GM15510 (cell line): ENCODE data around the gene C7.

Source experiments
- POLR2A ChIP-seq: IDR thresholded peaks from 3 replicates; pipeline ENCODE4 v1.6.1; 2011; ENCODE audit warnings: borderline replicate concordance; ENCODE audit not compliant: insufficient read length; ENCODE audit errors: extremely low read depth

The C7 gene

DNA sequence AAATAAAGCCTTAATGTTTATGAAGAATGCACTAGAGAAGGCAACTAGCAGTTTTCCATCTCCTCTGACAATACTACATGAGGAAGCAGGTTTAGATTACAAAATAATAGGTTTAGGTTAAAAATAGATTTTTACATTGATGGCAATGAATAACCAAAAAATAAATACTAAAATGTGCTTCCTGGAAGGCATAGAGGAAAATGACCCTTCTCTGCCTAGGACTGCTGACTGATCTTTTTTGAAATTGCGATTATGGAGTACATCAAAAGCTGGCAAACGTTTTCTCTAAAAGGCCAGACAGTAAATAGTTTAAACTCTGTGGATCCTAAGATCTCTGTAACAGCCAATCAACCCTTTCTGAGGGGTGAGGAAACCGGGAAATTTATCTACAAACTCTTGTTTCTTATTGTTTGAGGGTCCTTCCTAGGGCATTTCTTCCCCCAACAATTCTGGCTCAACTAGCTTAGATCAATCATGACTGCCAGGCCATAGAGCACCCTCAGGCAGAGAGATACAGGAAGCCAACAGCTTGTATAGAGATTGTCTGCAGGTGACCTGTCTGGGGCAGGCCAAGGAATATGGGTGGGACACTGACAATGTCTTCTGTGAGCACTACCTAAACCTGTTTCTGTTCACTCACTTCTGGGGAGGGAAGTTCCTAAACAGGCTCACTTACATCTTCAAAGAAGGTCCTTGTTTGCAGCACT is 94.5 kb downstream of the C7 start:
- no peak for TF ChIP-seq POLR2A

DNA sequence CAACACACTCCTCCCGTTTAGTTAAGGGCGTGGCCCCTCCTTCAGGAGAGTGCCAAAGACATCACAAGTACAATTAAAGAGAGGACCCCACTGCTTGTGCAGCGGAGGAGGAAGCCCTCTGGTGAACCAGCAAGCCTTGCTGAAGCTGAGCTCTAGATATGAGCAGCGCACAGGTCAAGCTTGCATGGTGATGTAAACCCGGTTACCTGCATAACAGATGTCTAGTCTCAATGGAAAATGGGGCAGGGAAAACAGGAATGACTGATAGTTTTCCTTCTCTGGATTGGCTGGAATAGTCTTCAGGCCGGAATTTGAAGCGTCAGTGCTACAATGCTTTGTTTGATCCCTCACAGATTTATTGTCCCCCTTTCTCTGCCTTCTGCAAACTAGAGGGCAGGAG is 95.6 kb downstream of the C7 start:
- no peak for TF ChIP-seq POLR2A

DNA sequence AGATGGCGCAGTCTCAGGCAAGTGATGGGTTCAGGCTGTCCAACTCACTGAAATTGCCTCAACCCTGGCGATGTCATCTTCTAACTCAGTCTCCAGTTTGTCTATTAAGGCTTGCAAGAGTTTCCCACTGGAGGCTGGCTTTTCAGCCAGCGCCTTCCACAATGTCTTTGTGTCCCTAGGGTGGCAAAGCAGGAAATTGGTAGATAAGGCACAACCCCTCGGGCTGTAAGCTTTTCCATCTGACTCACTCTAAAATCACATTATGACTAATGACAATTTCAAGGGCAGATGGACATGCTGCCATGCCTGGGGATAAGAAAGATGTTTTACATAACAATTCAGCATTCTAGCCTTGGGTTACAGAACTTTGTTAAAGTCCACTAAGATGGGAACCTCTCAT is 99.9 kb downstream of the C7 start:
- no peak for TF ChIP-seq POLR2A

DNA sequence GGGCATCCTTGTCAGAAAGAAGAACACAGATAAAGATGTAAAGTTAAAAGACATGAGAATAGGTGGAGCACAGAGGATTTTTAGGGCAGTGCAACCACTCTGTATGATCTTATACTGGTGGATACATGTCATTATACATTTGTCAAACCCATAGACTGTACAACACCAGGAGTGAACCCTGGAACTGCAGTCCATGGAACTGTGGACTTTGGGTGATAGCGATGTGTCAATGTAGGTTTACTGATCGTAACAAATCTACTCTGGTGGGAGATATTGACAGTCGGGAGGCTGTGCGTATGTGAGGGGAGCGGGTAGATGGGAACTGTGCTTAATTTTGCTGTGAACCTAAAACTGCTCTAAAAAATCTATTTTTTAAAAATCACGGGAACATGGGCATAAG is 101.3 kb downstream of the C7 start:
- no peak for TF ChIP-seq POLR2A

DNA sequence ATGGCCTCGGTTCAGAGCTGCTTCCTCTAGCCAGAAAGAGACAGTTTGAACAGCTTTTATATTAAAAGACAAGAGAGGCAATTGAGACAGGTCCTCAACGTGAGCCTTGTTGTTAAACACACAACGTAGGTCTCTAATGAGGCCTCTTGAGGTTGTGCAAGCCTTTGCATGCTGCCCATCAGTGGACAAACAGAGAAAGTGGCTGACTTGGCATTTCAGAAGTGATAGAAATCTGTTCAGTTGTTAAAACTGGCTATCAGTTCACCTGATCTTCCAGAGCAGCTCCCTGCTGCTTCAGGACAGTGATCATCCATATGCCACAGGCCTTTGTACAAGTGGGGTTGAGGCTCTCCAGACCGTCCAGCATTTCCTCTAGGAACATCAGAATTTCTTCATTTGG is 103.0 kb downstream of the C7 start:
- no peak for TF ChIP-seq POLR2A
